ENCODE results near the gene CHD8. TPM values are rescaled to one million over a fixed set of nuclear protein-coding genes. Genes with fewer than 3 reads are reported as not detected.

Gene CHD8
- total and polyA plus RNA-seq, 2 of the 4 experiments (the other 2 are of a cell fraction) = 32.1 to 55.0 TPM

DNA sequence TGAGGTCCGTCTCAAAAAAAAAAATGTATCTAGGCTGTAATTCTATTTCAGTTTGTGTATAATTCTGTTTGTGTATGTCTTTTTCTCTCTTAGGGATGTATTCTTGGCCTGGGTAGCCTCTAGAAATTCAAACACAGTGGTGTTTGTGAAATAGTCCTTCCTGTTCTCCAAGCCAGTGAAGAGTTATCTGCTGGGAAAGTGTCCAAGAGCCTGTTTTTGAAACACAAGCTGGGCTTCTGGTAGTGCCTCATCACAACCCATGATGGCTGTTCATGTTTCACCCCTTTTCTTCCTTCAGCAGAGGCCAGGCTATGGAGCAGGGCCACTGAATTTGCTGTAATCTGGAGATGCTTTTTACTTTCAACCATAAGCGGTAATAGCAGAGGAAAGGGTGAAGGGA is 40.5 kb upstream of the CHD8 start:
- intact Hi-C loops (cut with micrococcal nuclease) (no loop called here), dilution Hi-C loops (cut with HindIII; ENCODE audit: low sequenced_read_pairs, unreplicated experiment) (no loop called here), in situ Hi-C loops (cut with MboI; ENCODE audit: low sequenced_read_pairs) (loop anchor here (5.0 kb wide), 1 partner anchor 56 kb away; no protein-coding TSS in a partner anchor)
- Histone ChIP-seq H3K18ac (ENCODE audit: low read depth, low read length) (no peak overlapping the region), H2BK5ac (ENCODE audit: low read depth, low read length, poor library complexity, severe bottlenecking) (peak overlapping the region; percentile 42), H2BK15ac (ENCODE audit: low read depth, low read length) (no peak overlapping the region), H4K91ac (ENCODE audit: insufficient read depth, low read depth, low read length) (no peak overlapping the region), H3K27ac (ENCODE audit: insufficient read depth, low read length) (peak overlapping the region; percentile 69; the same call in 1 of the 2 replicates), H3K9ac (ENCODE audit: low read depth, low read length) (no peak overlapping the region), H3K23ac (ENCODE audit: low read depth, low read length) (no peak overlapping the region), H3K79me1 (ENCODE audit: low read depth in 1 of 2, low read length in 2 of 2) (peaks cover 4 to 9% of the 10 kb centered on the region in 2 experiments; a peak in 2 of 4 replicates), H3K4me2 (ENCODE audit: low read depth, low read length) (no peak overlapping the region; the same call in 1 of the 2 replicates), H4K20me1 (ENCODE audit: insufficient read depth, low read length) (no peaks in the 10 kb centered on the region), H2BK20ac (ENCODE audit: low read depth, low read length) (no peak overlapping the region), H3K4me1 (ENCODE audit: control insufficient read depth, insufficient read depth, low read length) (peaks cover 6% of the 10 kb centered on the region), H3K4me3 (ENCODE audit: insufficient read depth, low read depth, low read length) (no peak overlapping the region), H3K56ac (ENCODE audit: extremely low read depth, insufficient read depth, low read length) (no peak overlapping the region), H2BK120ac (ENCODE audit: low read depth, low read length) (no peak overlapping the region), H4K5ac (ENCODE audit: low read depth, low read length) (no peak overlapping the region), H3K9me3 (ENCODE audit: control insufficient read depth, insufficient read depth, low read length) (no peaks in the 10 kb centered on the region), H3K27me3 (ENCODE audit: control insufficient read depth, insufficient read depth, low read length) (no peaks in the 10 kb centered on the region), H3K14ac (replicated peaks; ENCODE audit: low read depth, low read length) (no peak overlapping the region), H3K4ac (ENCODE audit: low read depth, low read length) (no peak overlapping the region), H3K36me3 (ENCODE audit: control insufficient read depth, insufficient read depth, low read length) (peaks cover 48% of the 10 kb centered on the region), H2AK9ac (replicated peaks; ENCODE audit: low read depth, low read length, poor library complexity) (no peak overlapping the region), H2AFZ (replicated peaks; ENCODE audit: low read length, poor library complexity) (no peak overlapping the region), H4K8ac (ENCODE audit: low read depth in 2 of 2, low read length in 2 of 2) (no peak overlapping the region), H3K9me1 (ENCODE audit: insufficient read depth, low read length) (peaks cover 3% of the 10 kb centered on the region; the same call in 1 of the 2 replicates), H2AK5ac (ENCODE audit: low read depth, low read length) (no peak overlapping the region)
- ChIA-PET POLR2A (ENCODE audit: unreplicated experiment) (no interaction called here), CTCF (no interaction called here)
- no TSS peak for BruUV-seq (replicated peaks)
- WGBS, 2 experiments (ENCODE audit: extremely low coverage in 2 of 2, insufficient read length in 1 of 2) = 60% methylated on average over 1 of the region's 2 CpGs; no CpG with 5 or more reads in 1 of the 2 experiments
- DNase-seq (peak; percentile 80), ATAC-seq (ENCODE audit: low read depth) (peak; percentile 65)
- TF ChIP-seq, protein P1, sequence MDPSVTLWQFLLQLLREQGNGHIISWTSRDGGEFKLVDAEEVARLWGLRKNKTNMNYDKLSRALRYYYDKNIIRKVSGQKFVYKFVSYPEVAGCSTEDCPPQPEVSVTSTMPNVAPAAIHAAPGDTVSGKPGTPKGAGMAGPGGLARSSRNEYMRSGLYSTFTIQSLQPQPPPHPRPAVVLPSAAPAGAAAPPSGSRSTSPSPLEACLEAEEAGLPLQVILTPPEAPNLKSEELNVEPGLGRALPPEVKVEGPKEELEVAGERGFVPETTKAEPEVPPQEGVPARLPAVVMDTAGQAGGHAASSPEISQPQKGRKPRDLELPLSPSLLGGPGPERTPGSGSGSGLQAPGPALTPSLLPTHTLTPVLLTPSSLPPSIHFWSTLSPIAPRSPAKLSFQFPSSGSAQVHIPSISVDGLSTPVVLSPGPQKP (IDR thresholded peaks at IDR 0.05; ENCODE audit: borderline replicate concordance, low read depth, low read length) = no peak
- TF ChIP-seq RCOR1 (IDR thresholded peaks at IDR 0.05; ENCODE audit: insufficient replicate concordance, low read length) (no peak), BHLHE40 (IDR thresholded peaks at IDR 0.05; ENCODE audit: low read depth, low read length) (no peak), CEBPB (IDR thresholded peaks at IDR 0.05; ENCODE audit: low read depth, low read length) (no peak), SMC3 (IDR thresholded peaks at IDR 0.05; ENCODE audit: low read depth, low read length) (no peak), POLR2A (IDR thresholded peaks at IDR 0.05; ENCODE audit: low read depth, low read length) (no peak), RFX5 (IDR thresholded peaks at IDR 0.05; ENCODE audit: low read depth, low read length) (no peak), RAD21 (IDR thresholded peaks at IDR 0.05; ENCODE audit: low read length) (no peak), MAFK (IDR thresholded peaks at IDR 0.05; ENCODE audit: low read depth, low read length) (no peak)
- TF ChIP-seq, protein P2, sequence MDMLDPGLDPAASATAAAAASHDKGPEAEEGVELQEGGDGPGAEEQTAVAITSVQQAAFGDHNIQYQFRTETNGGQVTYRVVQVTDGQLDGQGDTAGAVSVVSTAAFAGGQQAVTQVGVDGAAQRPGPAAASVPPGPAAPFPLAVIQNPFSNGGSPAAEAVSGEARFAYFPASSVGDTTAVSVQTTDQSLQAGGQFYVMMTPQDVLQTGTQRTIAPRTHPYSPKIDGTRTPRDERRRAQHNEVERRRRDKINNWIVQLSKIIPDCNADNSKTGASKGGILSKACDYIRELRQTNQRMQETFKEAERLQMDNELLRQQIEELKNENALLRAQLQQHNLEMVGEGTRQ (IDR thresholded peaks at IDR 0.05; ENCODE audit: low read depth, low read length) = no peak

Data from IMR-90 (cell line).